Myocyte (in vitro differentiated cells): ENCODE measurements around the gene ILKAP. TPM values are rescaled to one million over a fixed set of nuclear protein-coding genes. Genes with fewer than 3 reads are reported as not detected.

Source experiments
- DNase-seq: peaks from one replicate; pipeline ENCODE4 v3.0.0-alpha.2; 2012; ENCODE audit warnings: low read depth
- total RNA-seq: library from RNA; depleted of rRNA; stranded (reverse); fragments of >200 nt; gene quantifications from 2 replicates; pipeline ENCODE4 v1.2.3, GENCODE V29; 2014

Gene ILKAP
- total RNA-seq, 1 donor from 2014 or later, result 15.6 TPM

DNA sequence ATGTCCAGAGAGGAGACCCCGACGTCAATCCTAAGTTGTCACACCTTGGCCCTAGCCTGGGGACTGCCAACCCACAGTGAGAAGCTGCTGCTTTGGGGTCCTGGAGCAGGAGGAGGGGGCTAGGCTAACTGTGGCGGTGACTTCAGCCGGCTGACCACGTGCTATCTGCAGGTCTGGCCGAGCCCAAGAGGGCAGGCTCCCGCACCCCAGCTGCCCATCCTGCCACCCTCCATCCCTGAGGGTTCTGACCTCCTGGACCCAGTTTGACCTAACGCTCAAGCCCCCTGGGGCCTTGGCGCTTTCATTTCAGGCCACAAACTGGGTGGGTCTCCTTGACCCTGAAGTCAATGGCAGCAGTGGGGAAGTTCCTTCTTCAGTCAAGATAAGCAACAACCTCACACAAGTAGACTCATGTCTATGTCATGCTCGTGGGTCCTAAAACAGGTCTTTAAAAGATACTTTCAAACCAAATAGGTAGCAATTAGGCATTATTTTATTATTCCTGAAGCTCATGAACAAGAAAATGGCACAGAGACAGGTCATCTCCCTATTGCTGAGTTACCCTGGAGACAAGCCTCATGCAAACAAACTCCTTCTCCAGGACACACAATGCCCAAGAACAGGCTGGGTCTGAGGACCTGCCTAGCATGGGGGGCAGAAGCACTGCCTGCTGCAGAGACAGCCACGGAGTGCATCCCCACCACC is 34.1 kb upstream of the ILKAP start:
- DNase-seq, result no peak

DNA sequence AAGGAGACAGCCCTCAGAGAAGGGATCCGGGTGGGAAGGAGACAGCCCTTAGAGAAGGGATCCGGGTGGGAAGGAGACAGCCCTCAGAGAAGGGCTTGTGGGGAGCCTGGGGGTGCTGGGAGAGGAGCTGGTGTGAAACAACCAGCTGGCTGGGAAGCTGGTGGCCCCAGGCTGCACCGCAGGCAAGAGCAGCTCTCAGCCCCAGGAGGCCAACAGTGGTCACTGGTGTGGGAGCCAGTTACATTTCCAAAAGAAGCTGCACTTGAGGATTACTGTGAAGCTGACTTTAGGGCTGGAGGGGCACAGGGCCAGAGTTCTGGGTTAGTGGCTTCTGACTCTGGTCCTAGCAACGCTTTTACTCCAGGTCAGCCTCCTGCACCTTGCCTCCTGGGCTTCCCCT is 33.1 kb upstream of the ILKAP start:
- no peak for DNase-seq

DNA sequence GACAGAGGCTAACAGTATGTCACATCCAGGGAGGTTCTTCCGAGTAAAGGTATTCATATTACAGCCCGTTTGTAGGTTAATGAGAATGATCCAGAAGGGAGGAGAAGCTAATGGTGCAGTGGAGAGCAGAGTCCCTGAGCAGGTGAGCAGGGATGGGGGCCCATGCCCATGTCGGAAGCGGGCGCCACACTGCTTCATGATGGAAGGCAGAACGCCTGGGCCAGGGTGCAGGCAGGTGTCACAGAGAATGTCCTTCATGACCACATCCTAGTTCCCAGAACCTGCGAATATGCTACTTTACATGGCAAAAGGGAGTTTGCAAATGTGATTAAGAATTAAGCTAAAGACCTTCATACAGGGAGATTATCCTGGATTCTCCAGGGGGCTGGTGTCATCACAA is 32.4 kb upstream of the ILKAP start:
- DNase-seq, result no peak

DNA sequence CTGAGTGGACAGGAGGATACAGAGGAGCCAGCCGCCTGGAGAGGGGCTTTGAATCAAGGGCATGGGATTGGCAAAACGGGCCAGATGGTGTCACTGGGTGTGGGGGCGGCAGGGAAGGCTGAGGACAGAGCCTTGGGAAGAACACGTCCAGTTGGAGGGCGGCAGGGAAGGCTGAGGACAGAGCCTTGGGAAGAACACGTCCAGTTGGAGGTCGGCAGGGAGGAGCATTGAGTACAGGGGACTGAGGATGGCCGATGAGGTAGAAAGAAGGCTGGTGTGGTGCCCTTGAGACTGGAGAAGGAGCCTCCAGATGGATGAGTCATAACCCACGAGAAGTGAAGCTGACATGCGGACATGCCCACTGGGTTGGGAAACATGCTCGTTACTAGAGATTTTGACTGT is 31.8 kb upstream of the ILKAP start:
- no peak for DNase-seq

DNA sequence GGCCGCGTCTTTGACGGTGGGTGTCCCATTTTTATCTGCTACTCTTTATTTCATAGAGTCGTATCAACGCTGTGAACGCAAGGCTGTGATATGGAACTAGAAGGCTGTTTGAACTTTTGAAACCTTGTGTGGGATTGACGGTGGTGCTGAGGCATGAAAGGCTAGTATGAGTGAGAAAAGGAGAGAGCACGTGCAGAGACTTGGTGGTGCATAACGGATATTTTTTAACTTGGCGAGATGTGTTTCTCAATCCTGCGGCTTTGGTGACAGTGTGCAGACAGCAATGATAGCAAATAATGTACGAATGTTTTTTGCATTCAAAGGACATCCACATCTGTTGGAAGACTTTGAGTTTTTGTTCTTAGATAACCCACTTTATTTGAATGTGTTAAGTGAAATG is 30.1 kb upstream of the ILKAP start:
- DNase-seq, result no peak

DNA sequence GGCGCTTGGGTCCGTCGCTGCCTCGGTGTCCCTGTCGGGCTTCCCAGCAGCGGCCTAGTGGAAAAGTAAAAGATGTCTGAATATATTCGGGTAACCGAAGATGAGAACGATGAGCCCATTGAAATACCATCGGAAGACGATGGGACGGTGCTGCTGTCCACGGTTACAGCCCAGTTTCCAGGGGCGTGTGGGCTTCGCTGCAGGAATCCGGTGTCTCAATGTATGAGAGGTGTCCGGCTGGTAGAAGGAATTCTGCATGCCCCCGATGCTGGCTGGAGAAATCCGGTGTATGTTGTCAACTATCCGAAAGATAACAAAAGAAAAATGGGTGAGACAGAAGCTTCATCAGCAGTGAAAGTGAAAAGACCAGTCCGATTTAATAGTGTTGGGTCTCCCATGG is 28.3 kb upstream of the ILKAP start:
- no peak for DNase-seq

DNA sequence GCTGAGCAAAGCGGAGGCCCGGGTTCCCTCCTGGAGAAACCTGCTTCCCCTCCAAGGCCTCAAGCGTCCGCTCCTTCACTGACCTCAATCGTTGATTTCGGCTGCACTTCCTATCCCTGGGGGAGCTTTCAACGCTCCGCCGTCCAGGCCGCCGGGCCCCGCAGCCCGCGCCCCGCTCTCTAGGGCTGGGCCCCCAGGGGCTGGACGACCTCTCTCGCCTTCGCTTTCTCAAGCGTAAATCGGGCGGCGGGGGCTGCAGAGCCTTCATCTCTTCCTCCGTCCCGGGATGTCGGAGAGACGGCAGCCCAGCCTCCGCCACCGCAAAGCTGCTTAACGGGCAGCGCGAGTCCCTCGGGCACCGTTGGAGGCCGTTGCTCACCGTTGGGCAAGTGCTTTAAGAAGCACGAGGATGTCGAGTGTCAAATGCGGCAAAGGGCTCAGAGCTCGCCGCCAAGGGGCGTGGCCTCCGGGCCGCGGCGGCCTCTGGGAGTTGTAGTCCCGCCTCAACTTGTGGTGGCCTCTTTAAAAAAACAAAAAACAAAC is 27.8 kb upstream of the ILKAP start:
- DNase-seq, result no peak

DNA sequence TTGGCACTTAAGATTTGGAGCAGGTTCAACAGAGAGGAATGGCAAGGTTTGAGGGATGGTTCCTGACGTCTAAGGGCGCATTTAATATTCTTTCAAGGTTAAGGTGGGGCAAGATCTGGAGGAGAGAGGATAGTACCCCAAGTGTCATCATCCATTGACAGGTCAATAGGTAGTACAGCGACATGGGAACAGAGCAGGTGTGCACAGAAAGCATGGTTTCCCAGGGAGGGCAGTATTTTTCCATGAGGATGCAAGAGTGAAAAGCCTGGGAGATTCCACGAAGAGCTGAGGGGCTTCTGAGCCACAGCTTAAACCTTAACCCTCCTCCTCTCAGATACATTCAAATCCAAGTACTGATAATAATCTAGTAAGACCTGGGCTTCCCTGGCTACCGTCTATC is 27.2 kb upstream of the ILKAP start:
- no peak for DNase-seq

DNA sequence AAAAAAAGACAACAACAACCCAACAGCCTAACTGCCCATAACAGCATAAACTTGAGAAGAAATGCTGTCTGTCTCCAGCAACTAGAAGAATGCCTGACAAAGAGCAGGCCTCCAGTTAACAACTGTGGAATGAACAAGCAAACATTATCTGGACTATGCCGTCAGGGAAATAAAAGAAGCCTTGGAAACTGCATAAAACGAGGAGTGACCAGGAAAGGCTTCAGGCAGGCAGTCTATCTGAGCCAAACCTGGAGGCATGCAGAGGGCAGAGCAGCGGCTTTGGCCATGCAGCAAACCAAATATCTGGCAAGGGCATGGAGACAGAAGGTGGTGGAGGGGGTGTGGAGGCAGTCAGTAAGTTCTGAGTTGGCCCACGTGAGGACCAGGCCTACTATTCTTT is 25.2 kb upstream of the ILKAP start:
- peak; percentile 51 for DNase-seq

DNA sequence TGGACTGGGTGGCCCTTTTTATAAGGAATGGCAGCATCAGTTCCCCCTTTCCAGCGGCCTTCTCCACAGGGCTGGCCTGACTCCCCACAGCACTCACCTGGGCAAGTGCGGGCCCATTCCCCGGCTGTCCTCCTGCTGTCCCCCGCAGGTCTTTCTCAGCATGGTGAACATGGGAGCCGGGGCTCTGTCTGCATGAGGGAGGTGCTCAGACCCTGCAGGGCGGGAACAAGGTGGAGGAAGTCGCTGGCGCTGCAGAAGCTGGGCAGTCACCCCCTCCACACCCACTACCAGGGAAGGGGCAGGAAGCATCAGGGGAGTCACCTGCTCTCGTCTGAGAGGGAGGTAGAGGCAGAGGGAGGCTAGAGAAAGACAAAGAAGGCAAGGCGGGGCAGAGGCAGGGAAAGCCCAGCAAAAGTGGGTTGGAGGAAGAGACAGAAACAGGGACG is 24.1 kb upstream of the ILKAP start:
- no peak for DNase-seq

DNA sequence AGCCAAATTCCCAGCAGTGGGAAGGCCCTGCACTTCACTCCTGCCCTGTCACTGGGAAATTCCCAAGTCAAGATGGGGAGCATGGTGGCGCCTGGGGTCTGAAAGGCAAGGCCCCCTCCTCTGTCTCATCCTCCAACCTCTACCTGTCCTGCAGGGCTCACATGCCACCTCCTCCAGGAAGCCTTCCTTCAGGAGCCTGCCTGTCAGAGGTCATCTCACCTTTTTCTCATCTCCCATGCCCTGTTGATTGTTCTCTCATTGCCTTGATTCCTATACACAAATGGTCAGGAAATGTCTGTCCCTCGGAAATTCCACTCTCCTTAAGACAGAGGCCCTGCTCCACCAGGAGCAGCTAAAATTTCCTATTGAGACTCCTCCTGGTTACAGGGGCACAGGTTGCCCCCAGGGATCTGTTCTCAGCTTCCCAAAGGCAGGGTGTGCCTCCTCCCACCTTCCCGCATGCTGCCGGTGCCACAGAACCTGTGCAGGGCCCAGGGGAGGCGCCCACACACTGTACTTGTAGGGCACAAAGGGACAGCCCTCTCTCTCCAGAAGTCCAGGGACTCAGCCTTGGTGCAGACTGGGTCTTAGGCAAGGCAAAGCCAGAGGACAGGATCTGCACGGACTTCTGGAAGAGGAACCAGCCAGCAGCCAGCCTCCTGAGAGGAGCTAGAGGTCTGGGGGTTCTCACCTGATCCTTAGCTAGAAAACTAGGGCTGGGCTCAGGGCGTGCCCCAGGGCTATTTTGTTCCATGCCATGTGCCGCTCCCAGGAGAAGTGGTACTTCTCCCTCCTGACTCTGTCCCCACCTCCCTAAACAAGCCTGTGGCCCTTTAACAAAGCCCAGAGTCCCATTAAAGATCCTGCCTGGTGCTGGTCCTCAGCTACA is 23.4 kb upstream of the ILKAP start:
- DNase-seq, result no peak

DNA sequence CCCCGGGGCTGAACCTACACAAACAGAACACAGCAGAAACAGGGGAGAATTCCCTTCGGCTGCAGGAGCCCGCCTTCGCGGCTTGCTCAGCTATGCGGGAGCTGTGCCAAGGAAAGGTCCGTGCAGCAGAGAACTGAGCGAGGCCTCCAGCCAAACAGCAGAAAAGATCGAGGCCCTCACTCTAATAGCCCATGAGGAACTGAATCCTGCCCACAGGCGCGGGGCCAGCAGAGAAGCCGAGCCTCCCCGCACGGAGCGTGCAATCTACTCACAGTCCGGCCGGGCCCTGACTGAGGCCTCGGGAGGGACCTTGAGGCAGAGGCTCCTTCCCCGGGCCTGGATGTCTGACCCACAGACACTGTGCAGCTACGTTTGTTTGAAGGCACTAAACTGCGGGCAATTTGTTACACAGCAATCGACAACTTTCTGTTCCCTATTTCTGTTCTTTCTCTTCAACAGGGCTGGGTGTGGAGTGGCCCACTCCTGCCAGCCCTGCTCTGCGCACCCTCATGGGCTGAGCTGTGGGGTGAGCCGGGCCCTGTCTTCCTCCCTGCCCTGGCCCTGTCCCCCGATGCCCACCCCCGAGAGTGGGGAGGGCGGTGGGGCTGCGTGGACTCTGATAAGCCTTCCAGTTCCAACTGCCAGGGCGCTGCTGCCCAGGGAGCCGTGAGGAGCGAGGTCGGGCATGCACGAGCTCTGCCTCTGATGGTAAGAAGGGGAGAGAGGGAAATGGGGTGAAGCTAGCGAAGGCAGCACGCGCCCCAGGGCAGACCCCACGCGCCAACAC is 22.6 kb upstream of the ILKAP start:
- no peak for DNase-seq

DNA sequence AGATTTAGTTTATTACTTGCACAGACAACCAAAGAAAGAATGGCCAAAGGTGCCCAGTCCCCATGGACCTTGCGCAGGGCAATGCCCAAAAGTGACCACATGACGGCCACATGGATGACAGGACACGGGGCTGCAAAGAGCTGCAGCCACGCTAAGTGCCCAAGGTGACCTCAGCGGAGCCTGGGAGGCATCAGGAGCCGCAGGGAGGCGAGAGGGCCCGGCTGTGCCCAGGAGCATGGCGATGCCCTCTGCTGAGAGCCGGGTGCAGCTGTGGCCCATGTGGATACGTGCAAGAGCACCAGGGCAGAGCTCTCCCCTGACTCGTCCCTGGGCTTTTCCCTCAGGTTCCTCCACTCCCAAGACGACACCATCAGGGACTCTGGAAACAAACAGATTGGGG is 21.6 kb upstream of the ILKAP start:
- no peak for DNase-seq

DNA sequence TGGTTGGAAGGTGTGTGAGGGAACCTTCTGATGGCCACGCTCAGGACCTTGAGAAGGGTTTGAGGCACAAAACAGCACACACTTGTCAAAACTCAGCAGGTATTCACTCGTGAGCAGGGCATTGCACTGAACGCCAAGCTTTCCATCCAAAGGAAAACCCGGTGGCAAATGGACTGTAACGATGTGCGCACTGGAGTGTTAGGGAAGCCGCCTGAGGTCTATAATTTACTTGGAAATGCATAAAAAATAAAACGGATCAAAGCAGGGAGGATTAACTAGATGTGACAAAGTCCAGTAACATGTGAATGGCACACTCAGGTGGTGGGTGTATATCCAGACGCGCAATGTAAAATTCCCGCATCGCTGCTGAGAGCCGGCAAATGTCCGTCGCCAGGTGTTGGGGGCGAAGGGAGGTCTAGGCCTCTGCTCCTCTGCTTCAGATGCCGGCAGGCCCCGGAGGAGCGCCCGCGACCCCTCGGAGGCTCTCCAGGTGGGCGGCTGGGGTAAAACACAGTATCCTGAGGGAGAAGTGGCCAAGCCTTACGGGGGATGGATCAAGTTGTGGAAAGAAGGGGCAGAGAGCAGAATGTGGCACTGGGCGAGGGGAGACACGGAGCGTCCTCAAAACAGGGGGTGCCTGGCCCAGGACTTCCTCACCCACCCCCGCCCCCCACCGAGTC is 21.0 kb upstream of the ILKAP start:
- DNase-seq, result no peak

DNA sequence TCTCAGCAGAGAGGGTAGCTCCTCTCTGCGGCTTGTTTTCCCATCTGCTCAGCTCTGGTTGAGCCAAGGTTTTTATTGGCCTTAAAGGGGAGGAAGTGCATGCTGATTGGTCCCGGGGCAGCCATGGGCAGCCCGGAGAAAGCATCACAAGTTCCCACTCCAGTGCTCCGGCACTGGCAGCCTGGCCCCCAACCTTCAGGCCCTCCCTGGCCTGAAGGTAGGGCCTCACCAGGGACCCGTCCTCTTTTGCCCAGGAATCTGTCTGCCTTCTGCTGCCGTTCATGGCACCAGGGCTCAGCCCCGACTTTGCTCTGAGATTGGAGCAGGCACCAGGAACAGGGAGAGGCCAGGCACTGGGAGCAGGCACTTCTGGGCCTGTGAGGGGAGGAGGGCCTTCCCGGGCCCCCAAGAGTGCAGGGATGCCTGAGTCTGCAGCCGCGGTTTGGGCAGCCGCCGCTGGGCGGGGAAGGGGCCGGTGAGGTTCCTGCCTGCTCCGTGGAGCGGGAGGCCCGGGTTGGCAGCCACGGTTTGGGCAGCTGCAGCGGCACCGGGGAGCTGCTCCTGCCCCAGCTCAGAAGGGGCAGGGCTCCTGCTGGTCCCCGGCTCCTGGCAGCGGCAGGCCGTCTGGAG is 17.5 kb upstream of the ILKAP start:
- peak; percentile 73 for DNase-seq

DNA sequence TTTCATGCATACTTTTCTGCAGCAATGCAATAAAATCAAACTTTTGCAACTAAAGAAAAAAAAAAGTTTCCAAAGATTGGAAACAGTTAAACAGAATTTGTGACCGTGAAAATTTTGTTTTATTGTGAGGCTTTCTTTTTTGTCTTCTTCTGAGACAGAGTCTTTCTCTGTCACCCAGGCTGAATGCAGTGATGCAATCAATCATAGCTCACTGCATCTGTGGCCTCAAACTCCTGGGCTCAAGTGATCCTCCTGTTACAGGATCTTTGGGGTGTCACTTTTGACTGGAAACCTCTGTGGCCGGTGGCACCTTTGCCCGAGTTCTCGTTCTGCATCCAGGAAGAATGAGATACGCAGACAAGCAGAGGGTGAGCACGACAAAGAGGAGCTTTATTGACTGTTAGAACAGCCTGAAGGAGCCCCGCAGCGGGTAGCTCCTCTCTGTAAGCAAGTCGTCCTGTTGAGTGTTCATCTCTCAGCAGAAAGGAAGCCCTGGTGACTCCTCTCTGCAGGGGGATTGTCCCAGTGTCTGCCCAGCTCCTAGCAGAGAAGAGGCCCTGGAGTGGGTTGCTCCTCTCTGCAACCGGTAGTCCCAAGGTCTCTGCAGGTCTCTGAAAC is 16.9 kb upstream of the ILKAP start:
- no peak for DNase-seq

DNA sequence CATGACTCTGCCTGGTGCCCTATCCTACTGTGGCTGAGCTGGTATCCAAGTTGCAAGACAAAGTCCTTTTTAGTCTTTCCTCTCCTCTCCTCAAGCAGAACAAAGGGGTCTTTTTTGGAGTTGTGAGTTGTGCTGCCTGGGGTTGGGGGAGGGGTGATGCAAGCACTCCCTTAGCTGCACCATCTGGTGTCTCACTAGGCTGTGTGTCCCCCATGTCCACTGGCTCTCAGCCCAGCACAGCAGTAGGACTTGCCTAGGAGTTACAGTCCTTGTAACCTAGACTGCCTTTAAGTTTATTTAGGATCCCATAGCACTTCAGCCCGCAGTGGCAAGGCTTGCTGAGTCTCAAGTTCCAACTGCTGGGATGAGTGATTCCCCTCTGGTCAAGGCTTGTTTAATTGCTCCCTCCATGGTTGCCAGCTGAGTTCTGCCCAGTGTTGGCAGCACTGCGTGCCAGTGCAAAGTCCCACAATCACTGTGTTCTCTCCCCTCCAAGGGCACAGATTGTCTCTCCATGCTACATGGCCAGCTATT is 13.2 kb upstream of the ILKAP start:
- DNase-seq, result peak; percentile 11

DNA sequence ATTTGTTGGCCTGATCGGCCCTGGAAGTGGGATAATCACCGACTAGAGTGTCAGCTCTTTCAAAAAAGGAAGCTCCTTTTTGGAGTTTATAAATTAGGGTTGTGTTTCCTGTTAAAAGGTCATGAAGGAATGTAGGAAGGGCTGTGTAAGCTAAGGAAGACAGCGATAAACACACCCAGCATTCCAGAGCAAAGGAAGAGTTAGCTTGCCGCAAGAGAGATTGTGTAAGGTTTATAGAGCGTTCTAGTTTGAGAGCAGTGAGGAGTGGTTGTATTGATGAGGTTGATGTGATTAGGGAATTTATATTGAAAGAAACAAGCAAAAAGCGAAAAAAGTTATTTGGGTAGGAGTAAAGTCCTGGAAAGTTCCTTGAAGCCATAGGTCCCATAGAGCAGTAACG is 3.5 kb upstream of the ILKAP start:
- no peak for DNase-seq

DNA sequence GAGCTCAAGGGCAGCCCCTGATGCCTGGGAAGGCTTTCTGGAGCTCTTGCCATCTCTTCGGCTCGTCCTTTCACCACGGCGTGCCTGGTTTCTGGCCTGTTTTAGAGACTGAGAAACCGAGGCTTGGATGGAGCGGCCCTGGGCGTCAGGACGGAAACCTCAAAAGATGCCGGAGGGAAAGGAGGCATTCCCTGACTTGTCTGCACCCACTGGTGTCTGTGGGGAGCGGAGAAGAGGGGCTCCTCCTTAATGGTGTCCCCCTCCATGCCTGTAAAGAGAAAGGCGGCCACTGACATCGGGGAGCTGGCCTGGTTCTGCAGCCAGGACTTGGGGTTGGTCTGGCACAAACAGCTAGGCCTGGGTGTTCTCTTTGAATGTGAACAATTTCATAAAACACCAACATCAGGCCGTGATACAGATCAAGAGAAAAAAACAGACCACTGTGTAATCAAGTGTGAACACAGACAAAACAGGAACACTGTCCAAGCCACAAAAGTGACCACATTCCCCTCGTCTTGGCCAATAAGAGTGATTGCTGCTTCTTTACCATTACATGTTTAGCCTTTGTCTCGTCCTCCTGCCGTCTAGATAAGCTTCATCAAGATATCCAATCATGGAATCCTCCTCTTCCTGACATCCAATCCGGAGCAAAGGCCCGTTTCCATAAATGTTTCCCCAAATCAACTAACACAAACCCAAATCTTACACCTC is 633 bp upstream of the ILKAP start:
- no peak for DNase-seq
